WTC11 (cell line): ENCODE measurements around the gene NFXL1.

Source experiments
- ARID4B ChIP-seq: sonication (generic); formaldehyde crosslinking; IDR thresholded peaks from 2 replicates; pipeline ENCODE4 v1.8.0; 2023; ENCODE audit warnings: missing genetic modification reagents, mild to moderate bottlenecking, borderline replicate concordance
- CREB1 ChIP-seq: sonication (generic); formaldehyde crosslinking; IDR thresholded peaks from 2 replicates; pipeline ENCODE4 v1.8.0; 2023; ENCODE audit warnings: mild to moderate bottlenecking, missing genetic modification reagents
- CTCF ChIP-seq: fragments of 200-600 bp; IDR thresholded peaks from 2 replicates; pipeline ENCODE4 v1.8.0; 2022; ENCODE audit warnings: antibody characterized with exemption
- E2F1 ChIP-seq: sonication (generic); formaldehyde crosslinking; IDR thresholded peaks from 2 replicates; pipeline ENCODE4 v1.8.0; 2022; ENCODE audit warnings: mild to moderate bottlenecking, missing genetic modification reagents
- GRHL2 ChIP-seq: fragments of 250-450 bp; sonication (Bioruptor Pico); IDR thresholded peaks from 2 replicates; pipeline ENCODE4 v1.8.0; 2022; ENCODE audit warnings: mild to moderate bottlenecking, moderate library complexity; ENCODE audit not compliant: insufficient replicate concordance, severe bottlenecking
- JAZF1 ChIP-seq: fragments of 250-450 bp; sonication (Bioruptor Pico); IDR thresholded peaks from 2 replicates; pipeline ENCODE4 v1.9.0; 2021; ENCODE audit warnings: moderate library complexity, mild to moderate bottlenecking, inconsistent platforms
- NFATC4 ChIP-seq: fragments of 250-450 bp; sonication (Bioruptor Pico); IDR thresholded peaks from 2 replicates; pipeline ENCODE4 v1.9.0; 2021; ENCODE audit warnings: mild to moderate bottlenecking
- NFYB ChIP-seq: sonication (generic); formaldehyde crosslinking; conservative IDR thresholded peaks from 2 replicates; pipeline ENCODE4 v1.8.0; 2022; ENCODE audit warnings: low read depth, missing genetic modification reagents
- NR3C1 ChIP-seq: sonication (generic); formaldehyde crosslinking; conservative IDR thresholded peaks from 2 replicates; pipeline ENCODE4 v1.8.1; 2023; ENCODE audit warnings: low read depth, mild to moderate bottlenecking, missing genetic modification reagents
- PRDM15 ChIP-seq: sonication (generic); formaldehyde crosslinking; IDR thresholded peaks from 2 replicates; pipeline ENCODE4 v1.8.0; 2022; ENCODE audit warnings: missing genetic modification reagents
- SP1 ChIP-seq: sonication (generic); formaldehyde crosslinking; conservative IDR thresholded peaks from 2 replicates; pipeline ENCODE4 v1.8.1; 2022; ENCODE audit warnings: missing genetic modification reagents

GRCh38 chr4:47840291-47840690 lies 74.1 kb downstream of the NFXL1 start:
- no peak for TF ChIP-seq CTCF
- TF ChIP-seq ARID4B (CRISPR knock-in tag) = no peak
- no peak for TF ChIP-seq CREB1
- TF ChIP-seq SP1 (CRISPR knock-in tag) = no peak
- TF ChIP-seq PRDM15 (CRISPR knock-in tag) = no peak
- no peak for TF ChIP-seq NFATC4
- no peak for TF ChIP-seq GRHL2 (CRISPR knock-in tag)
- no peak for TF ChIP-seq JAZF1
- no peak for TF ChIP-seq NR3C1 (CRISPR knock-in tag)
- TF ChIP-seq E2F1 (CRISPR knock-in tag) = no peak
- TF ChIP-seq NFYB (CRISPR knock-in tag) = no peak
